OCI-LY7 (cell line): ENCODE data around the gene ZCCHC8. TPM values are rescaled to one million over a fixed set of nuclear protein-coding genes. Genes with fewer than 3 reads are reported as not detected.

Experiments used
- BruUV-seq: library from RNA; stranded (reverse); fragments of 400-500 nt; replicated peaks from 2 replicates; lab custom pipeline; 2021; lab: Mats Ljungman, UMichigan
- CTCF ChIA-PET: fragments of 300-600 bp; sonication (Branson Sonifier 250); formaldehyde crosslinking; loops from one replicate; lab custom pipeline; 2022; ENCODE audit warnings: antibody characterized with exemption; ENCODE audit not compliant: unreplicated experiment; lab: Charles Lee
- POLR2A ChIA-PET: fragments of 300-600 bp; sonication (Branson Sonifier 250); formaldehyde crosslinking; loops from one replicate; lab custom pipeline; 2022; ENCODE audit warnings: antibody characterized with exemption; lab: Charles Lee
- DNase-seq: peaks from one replicate; pipeline ENCODE4 v3.0.0-alpha.2; 2015; ENCODE audit warnings: low spot score
- H2AFZ ChIP-seq: fragments of 200-600 bp; sonication (generic), shearing (Covaris generic); 2 replicates; pipeline ENCODE4 v1.6.1; 2014; ENCODE audit warnings: mild to moderate bottlenecking, antibody characterized with exemption, low read length, moderate library complexity
- H3K27ac ChIP-seq: fragments of 200-600 bp; sonication (generic); 2 replicates; pipeline ENCODE4 v1.5.1; 2014; ENCODE audit warnings: mixed run types, low read depth, mild to moderate bottlenecking, moderate library complexity, low read length, inconsistent platforms; ENCODE audit not compliant: poor library complexity, severe bottlenecking
- H3K36me3 ChIP-seq: fragments of 200-600 bp; sonication (generic); 2 replicates; pipeline ENCODE4 v1.6.1; 2014; ENCODE audit warnings: mild to moderate bottlenecking, antibody characterized with exemption, low read length, moderate library complexity, mixed read lengths; ENCODE audit not compliant: insufficient read depth
- H3K4me1 ChIP-seq: fragments of 200-600 bp; sonication (generic); 2 replicates; pipeline ENCODE4 v1.5.1; 2014; ENCODE audit warnings: mild to moderate bottlenecking, low read length; ENCODE audit not compliant: insufficient read depth, poor library complexity, severe bottlenecking
- H3K4me2 ChIP-seq: fragments of 200-600 bp; sonication (generic); 2 replicates; pipeline ENCODE4 v1.6.1; 2014; ENCODE audit warnings: mild to moderate bottlenecking, low read length
- H3K4me3 ChIP-seq: fragments of 200-600 bp; sonication (generic); 2 replicates; pipeline ENCODE4 v1.5.1; 2014; ENCODE audit warnings: mild to moderate bottlenecking, low read depth, low read length; ENCODE audit not compliant: poor library complexity, severe bottlenecking
- H3K79me2 ChIP-seq: fragments of 200-600 bp; sonication (generic); 2 replicates; pipeline ENCODE4 v1.6.1; 2016; ENCODE audit warnings: low read depth, mild to moderate bottlenecking, low read length, moderate library complexity, mixed read lengths; ENCODE audit not compliant: insufficient read depth
- H3K9me2 ChIP-seq: fragments of 200-600 bp; sonication (generic); 2 replicates; pipeline ENCODE4 v1.6.1; 2016; ENCODE audit warnings: mild to moderate bottlenecking, low read length, mixed read lengths; ENCODE audit not compliant: insufficient read depth
- H3K9me3 ChIP-seq: fragments of 200-600 bp; sonication (generic); 2 replicates; pipeline ENCODE4 v1.6.1; 2014; ENCODE audit warnings: mild to moderate bottlenecking, mixed run types, low read length, mixed read lengths
- H4K20me1 ChIP-seq: fragments of 200-600 bp; sonication (generic); 2 replicates; pipeline ENCODE4 v1.6.1; 2014; ENCODE audit warnings: mild to moderate bottlenecking, antibody characterized with exemption, low read length, moderate library complexity, mixed read lengths; ENCODE audit not compliant: insufficient read depth
- CTCF ChIP-seq: fragments of 200-600 bp; sonication (generic); conservative IDR thresholded peaks from 2 replicates; pipeline ENCODE4 v1.5.1; 2014; ENCODE audit warnings: mild to moderate bottlenecking, antibody characterized with exemption, low read length, moderate library complexity, mixed read lengths
- EZH2phosphoT487 ChIP-seq: fragments of 200-600 bp; sonication (generic); IDR thresholded peaks from 2 replicates; pipeline ENCODE4 v1.6.1; 2018; ENCODE audit warnings: low read depth, borderline replicate concordance, mild to moderate bottlenecking, mixed run types, antibody characterized with exemption, low read length, moderate library complexity, mixed read lengths
- intact Hi-C: fragments of 100-400 bp; cut with micrococcal nuclease; formaldehyde crosslinking; loops from one replicate; pipeline ENCODE4 v1.10.0; 2022; ENCODE audit not compliant: unreplicated experiment
- total RNA-seq, 2 experiments: library from RNA; depleted of rRNA in 1 of 2; stranded (reverse); fragments of >200 nt in 1 of 2; shearing (Covaris generic) in 1 of 2; gene quantifications; 2 replicates each; pipeline ENCODE4 v1.2.3, GENCODE V29; 2014 to 2022

The ZCCHC8 gene
- total RNA-seq, 2 experiments from 2014 or later: 46.9 to 68.6 TPM

GRCh38 chr12:122474324-122474716, 26.4 kb downstream of the ZCCHC8 start:
- Histone ChIP-seq H3K4me3 (no peak overlapping the region), H3K4me1 (no peaks in the 10 kb centered on the region), H3K79me2 (peaks cover 5% of the 10 kb centered on the region; the same call in 1 of the 2 replicates), H2AFZ (no peak overlapping the region), H3K27ac (no peak overlapping the region), H3K36me3 (peaks cover 88% of the 10 kb centered on the region), H4K20me1 (no peaks in the 10 kb centered on the region; the same call in 1 of the 2 replicates), H3K9me3 (no peaks in the 10 kb centered on the region), H3K4me2 (no peak overlapping the region), H3K9me2 (no peaks in the 10 kb centered on the region)
- CTCF ChIA-PET: interaction anchor here (0.6 kb wide), 1 partner anchor 79 kb away, joined by 3 read pairs; no protein-coding TSS in a partner anchor
- TF ChIP-seq CTCF: no peak
- TF ChIP-seq EZH2phosphoT487: no peak
- intact Hi-C loops: loop anchor here (5.0 kb wide), 1 partner anchor 137 kb away; no protein-coding TSS in a partner anchor
- no peak for DNase-seq
- POLR2A ChIA-PET: interaction anchor here (0.5 to 1.4 kb wide), 4 partner anchors 24 to 163 kb away, joined by 3 to 5 read pairs (median 4); no protein-coding TSS in a partner anchor
- BruUV-seq: no TSS peak

GRCh38 chr12:122473543-122474323, 27.0 kb downstream of the ZCCHC8 start:
- intact Hi-C loops: loop anchor here (5.0 kb wide), 1 partner anchor 136 kb away; no protein-coding TSS in a partner anchor
- no TSS peak for BruUV-seq
- H4K20me1 ChIP-seq: no peaks in the 10 kb centered on the region; the same call in 1 of the 2 replicates

More at GRCh38 chr12:122473543-122474323, 27.0 kb downstream of the ZCCHC8 start:
- H3K79me2 ChIP-seq: peaks cover 5% of the 10 kb centered on the region; the same call in 1 of the 2 replicates
- no peaks in the 10 kb centered on the region for H3K9me3 ChIP-seq
- no peak overlapping the region for H2AFZ ChIP-seq
- DNase-seq: no peak
- H3K4me1 ChIP-seq: no peaks in the 10 kb centered on the region
- TF ChIP-seq CTCF (no peak), EZH2phosphoT487 (no peak)
- H3K36me3 ChIP-seq: peaks cover 83% of the 10 kb centered on the region
- ChIA-PET CTCF (interaction anchor here (0.6 kb wide), 1 partner anchor 79 kb away, joined by 3 read pairs; no protein-coding TSS in a partner anchor), POLR2A (interaction anchor here (0.6 to 1.4 kb wide), 4 partner anchors 24 to 164 kb away, joined by 3 to 5 read pairs (median 4); no protein-coding TSS in a partner anchor)
- H3K27ac ChIP-seq: no peak overlapping the region
- H3K9me2 ChIP-seq: no peaks in the 10 kb centered on the region
- H3K4me2 ChIP-seq: no peak overlapping the region
- H3K4me3 ChIP-seq: no peak overlapping the region
